Thyroid gland (tissue), 4 donors: Measurements from ENCODE around the gene LAMB3.

Experiments
- POLR2A ChIP-seq, 2 donors: fragments of 450-650 bp; IDR thresholded peaks; one replicate each; pipeline ENCODE4 v1.6.1; 2017; ENCODE audit warnings: antibody characterized with exemption in 2 of 2, mild to moderate bottlenecking in 2 of 2, moderate library complexity in 1 of 2
- TF ChIP-seq, protein P1 (sequence below), 6 experiments: fragments of 200-600 bp in 3 of 6; fragments of 450-650 bp in 3 of 6; sonication (generic) in 3 of 6; IDR thresholded peaks; one replicate each; pipeline ENCODE4 v1.5.1; 2016 to 2019; ENCODE audit warnings: antibody characterized with exemption in 6 of 6, mild to moderate bottlenecking in 2 of 6, inconsistent platforms in 1 of 6, moderate library complexity in 1 of 6

DNA sequence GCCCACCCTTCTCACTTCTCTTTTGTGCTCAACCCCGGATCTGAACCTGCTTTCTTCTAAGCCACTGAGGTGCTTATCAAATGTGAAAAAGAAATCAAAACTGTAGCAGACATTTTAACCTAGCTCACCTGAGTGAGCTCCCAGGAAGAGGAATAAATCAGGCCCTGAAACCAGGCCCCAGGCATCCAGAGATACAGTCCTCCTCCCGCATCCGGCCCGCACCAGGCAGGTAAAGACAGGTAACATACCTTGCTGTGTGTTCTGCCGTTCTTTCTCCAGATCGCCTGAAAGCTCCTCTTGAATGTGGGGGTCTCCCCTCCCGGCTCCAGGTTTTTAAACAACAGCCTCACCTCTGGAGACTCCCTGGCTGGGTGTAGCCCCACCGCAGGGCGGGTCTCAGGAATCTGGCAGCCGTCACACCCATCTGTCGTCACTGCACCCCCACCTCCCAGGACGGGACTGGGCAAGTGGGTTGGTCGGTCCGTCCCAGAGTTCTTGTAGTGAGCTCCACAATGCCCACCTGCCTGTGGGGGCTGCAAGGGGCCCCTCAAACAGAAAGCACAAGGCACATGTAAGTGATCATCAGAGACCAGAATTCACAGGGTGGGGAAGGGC is at the start of gene LAMB3:
- TF ChIP-seq, protein P1, sequence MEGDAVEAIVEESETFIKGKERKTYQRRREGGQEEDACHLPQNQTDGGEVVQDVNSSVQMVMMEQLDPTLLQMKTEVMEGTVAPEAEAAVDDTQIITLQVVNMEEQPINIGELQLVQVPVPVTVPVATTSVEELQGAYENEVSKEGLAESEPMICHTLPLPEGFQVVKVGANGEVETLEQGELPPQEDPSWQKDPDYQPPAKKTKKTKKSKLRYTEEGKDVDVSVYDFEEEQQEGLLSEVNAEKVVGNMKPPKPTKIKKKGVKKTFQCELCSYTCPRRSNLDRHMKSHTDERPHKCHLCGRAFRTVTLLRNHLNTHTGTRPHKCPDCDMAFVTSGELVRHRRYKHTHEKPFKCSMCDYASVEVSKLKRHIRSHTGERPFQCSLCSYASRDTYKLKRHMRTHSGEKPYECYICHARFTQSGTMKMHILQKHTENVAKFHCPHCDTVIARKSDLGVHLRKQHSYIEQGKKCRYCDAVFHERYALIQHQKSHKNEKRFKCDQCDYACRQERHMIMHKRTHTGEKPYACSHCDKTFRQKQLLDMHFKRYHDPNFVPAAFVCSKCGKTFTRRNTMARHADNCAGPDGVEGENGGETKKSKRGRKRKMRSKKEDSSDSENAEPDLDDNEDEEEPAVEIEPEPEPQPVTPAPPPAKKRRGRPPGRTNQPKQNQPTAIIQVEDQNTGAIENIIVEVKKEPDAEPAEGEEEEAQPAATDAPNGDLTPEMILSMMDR (IDR thresholded peaks at IDR 0.05): no peak
- no peak for TF ChIP-seq POLR2A (IDR thresholded peaks at IDR 0.05)
